HCT116 (cell line): ENCODE measurements around the gene FTO. TPM values are rescaled to one million over a fixed set of nuclear protein-coding genes. Genes with fewer than 3 reads are reported as not detected.

Experiments
- ATAC-seq: fragments of 200-7000 bp; cut with Tn5 transposase; 2 replicates; pipeline ENCODE4 v1.9.1; 2020; ENCODE audit warnings: mild to moderate bottlenecking, moderate library complexity
- BruUV-seq: library from RNA; stranded (reverse); fragments of 400-500 nt; replicated peaks from 2 replicates; lab custom pipeline; 2021; lab: Mats Ljungman, UMichigan
- CTCF ChIA-PET: fragments of 300-600 bp; sonication (Branson Sonifier 250); formaldehyde crosslinking; loops from one replicate; lab custom pipeline; 2021; ENCODE audit warnings: antibody characterized with exemption; lab: Charles Lee
- POLR2A ChIA-PET: fragments of 300-600, 350-600 bp; sonication (Branson Sonifier 250); formaldehyde crosslinking; loops from one replicate; lab custom pipeline; 2021; ENCODE audit warnings: antibody characterized with exemption; lab: Charles Lee
- RAD21 ChIA-PET, 2 experiments: fragments of 300-600 bp; sonication (Branson Sonifier 250); formaldehyde crosslinking; loops; one replicate each; lab custom pipeline; 2023; ENCODE audit warnings: low total read pairs in 2 of 2; ENCODE audit not compliant: uncharacterized antibody in 2 of 2, unreplicated experiment in 2 of 2, low non-redundant PET in 1 of 2; lab: Charles Lee
- DNase-seq: peaks from one replicate; pipeline ENCODE4 v3.0.0-alpha.2; 2010; ENCODE audit warnings: low read depth, low spot score
- H2AFZ ChIP-seq: fragments of 200-600 bp; shearing (Covaris generic), sonication (generic); 2 replicates; pipeline ENCODE4 v1.6.1; 2017; ENCODE audit warnings: low read depth, mixed run types, mixed read lengths, antibody characterized with exemption, low read length; ENCODE audit not compliant: poor library complexity, severe bottlenecking
- H3K27ac ChIP-seq: 2 replicates; pipeline ENCODE4 v1.5.1; 2012; ENCODE audit warnings: low read depth, low read length
- H3K27me3 ChIP-seq: fragments of 200-600 bp; sonication (generic); 2 replicates; pipeline ENCODE4 v1.6.1; 2016; ENCODE audit warnings: mixed run types, low read length, mixed read lengths; ENCODE audit not compliant: insufficient read depth
- H3K36me3 ChIP-seq, 2 experiments: fragments of 200-500 bp in 1 of 2; fragments of 200-600 bp in 1 of 2; sonication (Bioruptor generic) in 1 of 2; sonication (generic) in 1 of 2; 2 replicates each; pipeline versions ENCODE4 v1.5.1 to v1.6.1; 2014 to 2016; ENCODE audit warnings: low read length in 2 of 2, inconsistent platforms in 1 of 2, mixed read lengths in 1 of 2, mixed run types in 1 of 2; ENCODE audit not compliant: insufficient read depth in 2 of 2, control insufficient read depth in 1 of 2
- H3K4me1 ChIP-seq, 2 experiments: fragments of 200-600 bp in 1 of 2; sonication (generic) in 1 of 2; 2 replicates each; pipeline versions ENCODE4 v1.5.1 to v1.6.1; 2012 to 2017; ENCODE audit warnings: low read length in 2 of 2, inconsistent platforms in 1 of 2, mild to moderate bottlenecking in 1 of 2, mixed read lengths in 1 of 2, mixed run types in 1 of 2, moderate library complexity in 1 of 2; ENCODE audit not compliant: insufficient read depth in 2 of 2, control insufficient read depth in 1 of 2
- H3K4me2 ChIP-seq: fragments of 200-600 bp; sonication (generic); 2 replicates; pipeline ENCODE4 v1.6.1; 2017; ENCODE audit warnings: mixed run types, low read length, mixed read lengths
- H3K4me3 ChIP-seq, 2 experiments: fragments of 200-600 bp in 1 of 2; sonication (generic) in 1 of 2; replicated peaks in 1 of 2; 2 replicates each; pipeline ENCODE4 v1.5.1; 2011 to 2016; ENCODE audit warnings: low read length in 2 of 2, control low read depth in 1 of 2, low read depth in 1 of 2, mild to moderate bottlenecking in 1 of 2, mixed read lengths in 1 of 2, mixed run types in 1 of 2
- H3K79me2 ChIP-seq: fragments of 200-600 bp; sonication (generic); 2 replicates; pipeline ENCODE4 v1.6.1; 2017; ENCODE audit warnings: mild to moderate bottlenecking, mixed run types, low read length, moderate library complexity, mixed read lengths; ENCODE audit not compliant: insufficient read depth
- H3K9ac ChIP-seq: fragments of 200-600 bp; sonication (generic); 2 replicates; pipeline ENCODE4 v1.6.1; 2016; ENCODE audit warnings: low read length, mixed read lengths
- H3K9me2 ChIP-seq: fragments of 200-600 bp; sonication (generic), shearing (Covaris generic); 2 replicates; pipeline ENCODE4 v1.6.1; 2017; ENCODE audit warnings: mixed run types, mild to moderate bottlenecking, moderate library complexity; ENCODE audit not compliant: insufficient read depth
- H3K9me3 ChIP-seq, 2 experiments: fragments of 200-500 bp in 1 of 2; fragments of 200-600 bp in 1 of 2; sonication (Bioruptor generic) in 1 of 2; sonication (generic) in 1 of 2; 2 replicates each; pipeline ENCODE4 v1.6.1; 2014 to 2017; ENCODE audit warnings: low read length in 2 of 2, mixed read lengths in 2 of 2, inconsistent platforms in 1 of 2, low read depth in 1 of 2, mild to moderate bottlenecking in 1 of 2, mixed run types in 1 of 2, moderate library complexity in 1 of 2; ENCODE audit not compliant: control insufficient read depth in 1 of 2, insufficient read depth in 1 of 2
- H4K20me1 ChIP-seq: fragments of 200-600 bp; sonication (generic), shearing (Covaris generic); 2 replicates; pipeline ENCODE4 v1.6.1; 2017; ENCODE audit warnings: mixed run types, mild to moderate bottlenecking, moderate library complexity; ENCODE audit not compliant: insufficient read depth
- ATF3 ChIP-seq: IDR thresholded peaks from 2 replicates; pipeline ENCODE4 v1.6.1; 2012
- CBX3 ChIP-seq: IDR thresholded peaks from 2 replicates; pipeline ENCODE4 v1.6.1; 2012; ENCODE audit warnings: low read depth
- FOSL1 ChIP-seq: IDR thresholded peaks from 2 replicates; pipeline ENCODE4 v1.6.1; 2012; ENCODE audit warnings: low read depth
- REST ChIP-seq: IDR thresholded peaks from 2 replicates; pipeline ENCODE4 v1.6.1; 2012; ENCODE audit warnings: low read depth
- TCF7L2 ChIP-seq: IDR thresholded peaks from 2 replicates; pipeline ENCODE4 v1.7.0; 2011; ENCODE audit warnings: borderline replicate concordance, inconsistent platforms; ENCODE audit not compliant: insufficient read depth, insufficient read length; ENCODE audit errors: extremely low read depth
- intact Hi-C: fragments of 100-400 bp; cut with micrococcal nuclease; formaldehyde crosslinking; loops from 2 replicates; pipeline ENCODE4 v1.10.0; 2022
- total RNA-seq: library from RNA; stranded (reverse); gene quantifications from one replicate; pipeline ENCODE4 v1.2.1, GENCODE V29; 2021; ENCODE audit not compliant: unreplicated experiment

FTO gene
- total RNA-seq, 1 experiment from 2014 or later = 55.2 TPM

- Histone ChIP-seq H3K27me3 (no peaks in the 10 kb centered on the region), H3K27ac (no peak overlapping the region), H3K4me2 (no peak overlapping the region), H3K9ac (no peak overlapping the region), H3K4me3 (no peak overlapping the region)
- no TSS peak for BruUV-seq
- POLR2A ChIA-PET = no interaction called here
- TF ChIP-seq ATF3 = no peak
- TF ChIP-seq REST = no peak
- TF ChIP-seq, all 23 proteins: peak for 0
- no peaks in the 10 kb centered on the region for H3K9me2 ChIP-seq
- H4K20me1 ChIP-seq = no peaks in the 10 kb centered on the region
- H3K36me3 ChIP-seq = peaks cover 0 to 5% of the 10 kb centered on the region in 2 experiments; a peak in 2 of 4 replicates
- H2AFZ ChIP-seq = no peak overlapping the region
- intact Hi-C loops = no loop called here
- no peak for ATAC-seq
- ChIA-PET CTCF (no interaction called here), RAD21 (no interaction called here)
- H3K9me3 ChIP-seq = no peaks in the 10 kb centered on the region
- H3K79me2 ChIP-seq = no peaks in the 10 kb centered on the region
- DNase-seq = no peak
- no peaks in the 10 kb centered on the region for H3K4me1 ChIP-seq
Observed at GRCh38 chr16:53689636-53690035, 14.3 kb upstream of the FTO start.

DNA sequence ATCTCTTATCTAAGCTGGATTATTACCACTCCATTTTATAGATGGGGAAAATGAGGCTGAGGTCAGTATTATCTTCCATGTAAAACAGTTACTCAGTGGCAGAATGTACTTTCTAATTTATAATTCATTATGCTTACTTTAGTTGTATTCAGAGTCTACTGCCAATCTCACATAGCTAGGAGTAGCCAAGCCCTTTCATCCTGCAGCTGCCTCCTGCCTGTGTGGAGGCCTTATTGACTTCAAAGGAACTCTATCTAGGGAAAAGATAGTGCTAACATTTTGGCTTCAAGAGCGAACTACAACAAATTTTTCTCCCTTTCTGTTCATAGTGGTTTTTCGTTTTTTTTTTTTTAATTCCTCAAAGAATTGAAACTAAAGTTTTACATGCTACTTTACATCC lies 13.2 kb upstream of the FTO start:
- Histone ChIP-seq H3K4me3 (no peak overlapping the region), H3K27me3 (no peaks in the 10 kb centered on the region), H3K9me3 (no peaks in the 10 kb centered on the region), H4K20me1 (no peaks in the 10 kb centered on the region), H2AFZ (no peak overlapping the region), H3K4me2 (no peak overlapping the region), H3K9me2 (no peaks in the 10 kb centered on the region), H3K9ac (no peak overlapping the region), H3K4me1 (no peaks in the 10 kb centered on the region), H3K36me3 (peaks cover 0 to 5% of the 10 kb centered on the region in 2 experiments; a peak in 2 of 4 replicates), H3K79me2 (no peaks in the 10 kb centered on the region), H3K27ac (no peak overlapping the region)
- ATAC-seq (no peak), DNase-seq (no peak)
- ChIA-PET POLR2A (no interaction called here), RAD21 (no interaction called here), CTCF (no interaction called here)
- intact Hi-C loops = no loop called here
- no TSS peak for BruUV-seq
- TF ChIP-seq CBX3 = no peak
- no peak for TF ChIP-seq TCF7L2
- no peak for TF ChIP-seq FOSL1
